Small intestine (tissue), 7 donors: ENCODE results near the gene GDI2. TPM values are rescaled to one million over a fixed set of nuclear protein-coding genes. Genes with fewer than 3 reads are reported as not detected.
"Not testable (repeated sequence)": the region's sequence is repeated elsewhere in the genome, so short reads cannot be mapped to it uniquely, and the experiment has no call there.

Experiments
- DNase-seq, 2 donors: peaks; one replicate each; pipeline versions ENCODE4 v3.0.0 to v3.0.0-alpha.2; 2013
- FAIRE-seq: peaks from 2 replicates; lab custom pipeline; 2012; peaks lifted over from hg19 to GRCh38; lab: Jason Lieb, UNC
- H3K27ac ChIP-seq, 3 donors: one replicate each; pipeline ENCODE4 v1.5.1; 2013; ENCODE audit warnings: low read length in 2 of 3, mild to moderate bottlenecking in 2 of 3, control low read depth in 1 of 3, inconsistent platforms in 1 of 3, low read depth in 1 of 3, moderate library complexity in 1 of 3
- H3K27me3 ChIP-seq, 3 donors: one replicate each; pipeline ENCODE4 v1.6.1; 2013; ENCODE audit warnings: low read length in 3 of 3, inconsistent platforms in 1 of 3; ENCODE audit not compliant: control insufficient read depth in 3 of 3, insufficient read depth in 3 of 3
- H3K36me3 ChIP-seq, 3 donors: one replicate each; pipeline ENCODE4 v1.6.1; 2013; ENCODE audit warnings: low read length in 3 of 3, inconsistent platforms in 1 of 3, low read depth in 1 of 3, mild to moderate bottlenecking in 1 of 3, moderate library complexity in 1 of 3; ENCODE audit not compliant: control insufficient read depth in 3 of 3, insufficient read depth in 2 of 3
- H3K4me1 ChIP-seq, 3 donors: one replicate each; pipeline ENCODE4 v1.6.1; 2013; ENCODE audit warnings: low read length in 2 of 3, inconsistent platforms in 1 of 3, low read depth in 1 of 3, mild to moderate bottlenecking in 1 of 3, moderate library complexity in 1 of 3; ENCODE audit not compliant: control insufficient read depth in 3 of 3, insufficient read depth in 2 of 3
- H3K4me3 ChIP-seq, 3 donors: one replicate each; pipeline ENCODE4 v1.5.1; 2013; ENCODE audit warnings: low read length in 3 of 3, control low read depth in 1 of 3, inconsistent platforms in 1 of 3, low read depth in 1 of 3, mild to moderate bottlenecking in 1 of 3, moderate library complexity in 1 of 3
- H3K9me3 ChIP-seq, 2 donors: one replicate each; pipeline ENCODE4 v1.6.1; 2013; ENCODE audit warnings: low read depth in 1 of 2, low read length in 1 of 2; ENCODE audit not compliant: control insufficient read depth in 2 of 2, insufficient read depth in 1 of 2
- WGBS, 3 donors: extraction: QIAGEN DNeasy Blood & Tissue Kit; methylation state at CpG; one replicate each; pipeline ENCODE4 v1.1.7; 2013; 5-methylcytosine and 5-hydroxymethylcytosine counted together
- polyA plus RNA-seq, 4 donors: library from polyadenylated mRNA; stranded (reverse) in 3 of 4; unstranded in 1 of 4; fragments of 200-250 nt in 3 of 4; fragments of 120-200 nt in 1 of 4; gene quantifications; one replicate each; pipeline versions ENCODE4 v1.2.1 to v1.2.3, GENCODE V29; 2013
- donor health status: healthy with polysubstance abuse.
- donor health status: control.
- donor health status: control.
- donor health status: Bipolar disorder and iron deficiency.
- donor health status: healthy.

Gene GDI2
- polyA plus RNA-seq, 4 donors, result 226 to 322 (median 241) TPM

GRCh38 chr10:5809527-5810154, 3.6 kb downstream of the GDI2 start:
- DNase-seq, result peak; percentile 55 to 65
- H3K27me3 ChIP-seq, result no peaks in the 10 kb centered on the region
- peak overlapping the region in 2 of 3 donors; percentile 32 to 64 for H3K27ac ChIP-seq
- no peak for FAIRE-seq
- 7 to 33% (median 10%) methylated on average over 4 of the region's 4 CpGs for WGBS, 3 donors
- no peaks in the 10 kb centered on the region for H3K9me3 ChIP-seq
- H3K4me1 ChIP-seq, result peaks cover 8 to 22% (median 14%) of the 10 kb centered on the region in 3 donors
- peaks cover 0 to 16% (median 0%) of the 10 kb centered on the region in 3 donors for H3K36me3 ChIP-seq
- H3K4me3 ChIP-seq, result peak overlapping the region in 1 of 3 donors; percentile 35

DNA sequence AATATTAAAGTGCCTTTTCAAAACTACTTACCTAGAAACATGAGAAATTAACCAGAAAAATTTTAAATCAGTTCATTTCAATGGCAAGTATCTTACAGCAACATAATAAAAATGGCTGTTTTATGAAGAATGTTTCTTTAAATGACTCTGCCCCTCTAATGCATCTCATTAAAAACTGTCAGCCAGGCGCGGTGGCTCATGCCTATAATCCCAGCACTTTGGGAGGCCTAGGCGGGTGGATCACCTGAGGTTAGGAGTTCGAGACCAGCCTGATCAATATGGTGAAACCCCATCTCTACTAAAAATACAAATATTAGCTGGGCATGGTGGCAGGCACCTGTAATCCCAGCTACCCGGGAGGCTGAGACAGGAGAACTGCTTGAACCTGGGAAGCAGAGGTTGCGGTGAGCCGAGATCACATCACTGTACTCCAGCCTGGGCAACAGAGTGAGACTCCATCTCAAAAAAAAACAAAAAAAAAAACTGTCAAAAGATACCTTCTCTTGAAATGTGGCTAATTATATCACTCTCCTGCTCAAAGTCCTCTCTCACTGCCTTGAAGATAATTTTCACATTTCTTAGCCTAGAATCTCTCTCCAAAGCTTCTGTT, 4.3 kb downstream of the GDI2 start:
- H3K9me3 ChIP-seq, FAIRE-seq, H3K4me3 ChIP-seq, DNase-seq, H3K27me3 ChIP-seq: not testable (repeated sequence)
- 84 to 95% (median 89%) methylated on average over 7 of the region's 7 CpGs for WGBS, 3 donors
- peaks cover 8 to 15% (median 9%) of the 10 kb centered on the region in 3 donors for H3K4me1 ChIP-seq
- peaks cover 0 to 16% (median 0%) of the 10 kb centered on the region in 3 donors for H3K36me3 ChIP-seq
- peak overlapping the region in 1 of 3 donors; percentile 64 for H3K27ac ChIP-seq

DNA sequence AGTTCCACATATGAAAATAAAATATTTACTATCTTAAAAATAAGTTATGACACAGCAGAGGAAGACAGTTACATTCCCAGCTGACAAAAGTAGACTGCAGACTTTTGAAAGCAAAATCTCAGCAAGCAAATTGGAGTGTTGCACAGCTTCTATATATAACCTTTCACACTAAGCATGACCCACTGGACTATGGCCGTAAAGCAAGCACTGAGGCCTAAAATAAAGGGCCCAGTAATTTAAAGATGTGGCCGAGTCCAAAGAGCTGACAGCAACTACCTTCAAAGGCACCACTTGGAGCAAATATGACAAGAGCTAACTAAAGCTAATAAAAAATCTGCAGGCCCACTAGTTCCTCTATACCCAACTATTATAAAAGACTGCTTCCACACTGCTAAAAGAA, 6.5 kb downstream of the GDI2 start:
- peak; percentile 15 to 31 for DNase-seq
- WGBS, 3 donors, result 21 to 40% (median 29%) methylated on average over 2 of the region's 2 CpGs
- FAIRE-seq, result no peak

GRCh38 chr10:5805711-5806110, 7.5 kb downstream of the GDI2 start:
- H3K4me1 ChIP-seq, result peaks cover 8 to 14% (median 9%) of the 10 kb centered on the region in 3 donors
- 76 to 81% (median 77%) methylated on average over 4 of the region's 4 CpGs for WGBS, 3 donors

More for the DNA sequence above, 6.5 kb downstream of the GDI2 start:
- Histone ChIP-seq H3K9me3 (no peaks in the 10 kb centered on the region), H3K27ac (no peak overlapping the region), H3K27me3 (no peaks in the 10 kb centered on the region), H3K4me1 (peaks cover 8 to 14% (median 9%) of the 10 kb centered on the region in 3 donors), H3K36me3 (peaks cover 0 to 22% (median 0%) of the 10 kb centered on the region in 3 donors), H3K4me3 (no peak overlapping the region)

DNA sequence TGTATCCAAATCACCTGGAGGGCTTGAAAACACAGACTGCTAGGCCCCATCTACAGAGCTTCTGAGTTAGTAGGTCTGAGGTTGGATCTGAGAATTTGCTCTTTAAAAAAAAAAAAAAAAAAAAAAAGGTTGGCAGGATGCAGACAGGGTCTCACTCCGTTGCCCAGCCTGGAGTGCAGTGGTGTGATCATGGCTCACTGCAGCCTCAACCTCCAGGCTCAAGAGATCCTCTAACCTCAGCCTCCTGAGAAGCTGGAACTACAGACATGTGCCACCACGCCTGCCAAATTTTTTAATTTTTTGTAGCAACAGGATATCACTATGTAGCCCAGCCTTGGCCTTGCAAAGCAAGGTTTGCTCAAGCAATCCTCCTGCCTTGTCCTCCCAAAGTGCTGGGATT, 8.0 kb downstream of the GDI2 start:
- Histone ChIP-seq H3K27ac (no peak overlapping the region), H3K4me3 (no peak overlapping the region), H3K36me3 (peaks cover 0 to 32% (median 0%) of the 10 kb centered on the region in 3 donors), H3K4me1 (peaks cover 8 to 10% (median 9%) of the 10 kb centered on the region in 3 donors), H3K27me3 (no peaks in the 10 kb centered on the region), H3K9me3 (no peaks in the 10 kb centered on the region)
- DNase-seq, result no peak
- no peak for FAIRE-seq
- 82 to 95% (median 89%) methylated on average over 2 of the region's 2 CpGs for WGBS, 3 donors

More at GRCh38 chr10:5805711-5806110, 7.5 kb downstream of the GDI2 start:
- Histone ChIP-seq H3K27ac (no peak overlapping the region), H3K9me3 (no peaks in the 10 kb centered on the region), H3K36me3 (peaks cover 0 to 32% (median 0%) of the 10 kb centered on the region in 3 donors), H3K4me3 (no peak overlapping the region), H3K27me3 (no peaks in the 10 kb centered on the region)
- FAIRE-seq (no peak), DNase-seq (no peak)

- 46 to 70% (median 58%) methylated on average over 4 of the region's 4 CpGs for WGBS, 3 donors
- H3K4me1 ChIP-seq, result peaks cover 4 to 8% (median 5%) of the 10 kb centered on the region in 3 donors
- H3K4me3 ChIP-seq, result no peak overlapping the region
- DNase-seq (peak in 1 of 2 donors; percentile 51), FAIRE-seq (no peak)
- H3K36me3 ChIP-seq, result peaks cover 1 to 34% (median 1%) of the 10 kb centered on the region in 3 donors
- H3K27ac ChIP-seq, result peak overlapping the region in 1 of 3 donors; percentile 21
- no peaks in the 10 kb centered on the region for H3K27me3 ChIP-seq
- H3K9me3 ChIP-seq, result no peaks in the 10 kb centered on the region
Measured at GRCh38 chr10:5804386-5804785, 8.8 kb downstream of the GDI2 start.

GRCh38 chr10:5800782-5801181, 12.5 kb downstream of the GDI2 start:
- Histone ChIP-seq H3K36me3 (peaks cover 11 to 50% (median 13%) of the 10 kb centered on the region in 3 donors), H3K9me3 (no peaks in the 10 kb centered on the region), H3K27me3 (no peaks in the 10 kb centered on the region), H3K27ac (no peak overlapping the region), H3K4me3 (no peak overlapping the region), H3K4me1 (peaks cover 0 to 2% (median 0%) of the 10 kb centered on the region in 3 donors)
- no peak for FAIRE-seq
- WGBS, 3 donors, result 98 to 99% (median 98%) methylated on average over 3 of the region's 3 CpGs
- no peak for DNase-seq

GRCh38 chr10:5794236-5794635, 19.0 kb downstream of the GDI2 start:
- no peaks in the 10 kb centered on the region for H3K4me1 ChIP-seq
- 97 to 99% (median 97%) methylated on average over 3 of the region's 3 CpGs for WGBS, 3 donors
- H3K36me3 ChIP-seq, result peaks cover 14 to 61% (median 23%) of the 10 kb centered on the region in 3 donors
- no peaks in the 10 kb centered on the region for H3K27me3 ChIP-seq
- no peak overlapping the region for H3K27ac ChIP-seq
- DNase-seq (no peak), FAIRE-seq (no peak)
- H3K4me3 ChIP-seq, result no peak overlapping the region
- no peaks in the 10 kb centered on the region for H3K9me3 ChIP-seq
